Lower leg skin (tissue), 3 donors: ENCODE results near the gene TSPYL1.

Experiments
- CTCF ChIP-seq, 3 donors: fragments of 450-650 bp; IDR thresholded peaks; one replicate each; pipeline ENCODE4 v1.5.1; 2016; ENCODE audit warnings: antibody characterized with exemption in 3 of 3, mild to moderate bottlenecking in 3 of 3, moderate library complexity in 2 of 3
- POLR2A ChIP-seq, 2 donors: fragments of 450-650 bp; IDR thresholded peaks; one replicate each; pipeline ENCODE4 v1.6.1; 2016 to 2017; ENCODE audit warnings: antibody characterized with exemption in 2 of 2, mild to moderate bottlenecking in 1 of 2, moderate library complexity in 1 of 2

GRCh38 chr6:116298973-116299372 lies 19.2 kb upstream of the TSPYL1 start:
- TF ChIP-seq CTCF (IDR thresholded peaks at IDR 0.05): no peak
- TF ChIP-seq POLR2A (IDR thresholded peaks at IDR 0.05): no peak
